NCI-H774 (cell line): ENCODE data around the gene HTR2B.
"Not testable (repeated sequence)": the region's sequence is repeated elsewhere in the genome, so short reads cannot be mapped to it uniquely, and the experiment has no call there.

Experiments used
- DNase-seq: peaks from one replicate; lab custom pipeline; 2025; lab: John Stamatoyannopoulos, UW

Gene HTR2B

GRCh38 chr2:231124838-231125568, at the start of gene HTR2B:
HTR2B (minus strand) TSS chr2:231125042; CDS start chr2:231123764, 1,278 bp downstream.
- DNase-seq = no peak

GRCh38 chr2:231174211-231174651, 49.4 kb upstream of the HTR2B start:
- no peak for DNase-seq

GRCh38 chr2:231172025-231172424, 47.2 kb upstream of the HTR2B start:
- no peak for DNase-seq

GRCh38 chr2:231170055-231170454, 45.2 kb upstream of the HTR2B start:
- no peak for DNase-seq

- DNase-seq = no peak
Measured at GRCh38 chr2:231169488-231169887, 44.6 kb upstream of the HTR2B start.

- no peak for DNase-seq
Measured at GRCh38 chr2:231168460-231169139, 43.8 kb upstream of the HTR2B start.

GRCh38 chr2:231167745-231168459, 43.1 kb upstream of the HTR2B start:
- DNase-seq = no peak

GRCh38 chr2:231163414-231164095, 38.7 kb upstream of the HTR2B start:
- no peak for DNase-seq

GRCh38 chr2:231163011-231163410, 38.2 kb upstream of the HTR2B start:
- no peak for DNase-seq

GRCh38 chr2:231161877-231162329, 37.1 kb upstream of the HTR2B start:
- no peak for DNase-seq

- no peak for DNase-seq
Measured at GRCh38 chr2:231161252-231161839, 36.5 kb upstream of the HTR2B start.

GRCh38 chr2:231160701-231161100, 35.9 kb upstream of the HTR2B start:
- no peak for DNase-seq

- DNase-seq = no peak
Measured at GRCh38 chr2:231159306-231159705, 34.5 kb upstream of the HTR2B start.

- no peak for DNase-seq
Measured at GRCh38 chr2:231152800-231153557, 28.1 kb upstream of the HTR2B start.

- DNase-seq = no peak
Measured at GRCh38 chr2:231146665-231147064, 21.8 kb upstream of the HTR2B start.

- no peak for DNase-seq
Measured at GRCh38 chr2:231144896-231145295, 20.1 kb upstream of the HTR2B start.

- not testable (repeated sequence) for DNase-seq
Measured at GRCh38 chr2:231140808-231141207, 16.0 kb upstream of the HTR2B start.

GRCh38 chr2:231139796-231140195, 15.0 kb upstream of the HTR2B start:
- DNase-seq = no peak

GRCh38 chr2:231138699-231139098, 13.9 kb upstream of the HTR2B start:
- peak; percentile 63 for DNase-seq

- DNase-seq = no peak
Measured at GRCh38 chr2:231134910-231135655, 10.2 kb upstream of the HTR2B start.
